SU-DHL-6 (cell line): ENCODE measurements around the gene OR2M7.
"Not testable (repeated sequence)": the region's sequence is repeated elsewhere in the genome, so short reads cannot be mapped to it uniquely, and the experiment has no call there.

Source experiments
- CTCF ChIP-seq: fragments of 200-600 bp; sonication (generic); IDR thresholded peaks from one replicate; pipeline ENCODE4 v1.5.1; 2017; ENCODE audit warnings: antibody characterized with exemption, mild to moderate bottlenecking, low read length, moderate library complexity; ENCODE audit not compliant: insufficient read depth, poor library complexity, severe bottlenecking
- EZH2phosphoT487 ChIP-seq: fragments of 200-600 bp; sonication (generic), shearing (Covaris generic); conservative IDR thresholded peaks from 2 replicates; pipeline ENCODE4 v1.6.1; 2018; ENCODE audit warnings: mild to moderate bottlenecking, antibody characterized with exemption, low read length, moderate library complexity, mixed read lengths

- TF ChIP-seq CTCF, EZH2phosphoT487: not testable (repeated sequence)
Measured at GRCh38 chr1:248305672-248306071, 18.7 kb downstream of the OR2M7 start.
